Kidney (tissue), 14 donors: ENCODE measurements around the gene ARGLU1. TPM values are rescaled to one million over a fixed set of nuclear protein-coding genes. Genes with fewer than 3 reads are reported as not detected.

Experiments used
- DNase-seq, 5 donors: peaks; one replicate each; pipeline ENCODE4 v3.0.0-alpha.2; 2013 to 2020
- FAIRE-seq: peaks from 2 replicates; lab custom pipeline; 2012; peaks lifted over from hg19 to GRCh38; lab: Jason Lieb, UNC
- H3K27ac ChIP-seq, 2 donors: one replicate each; pipeline ENCODE4 v1.7.0; 2013; ENCODE audit warnings: low read depth in 2 of 2, low read length in 2 of 2, inconsistent platforms in 1 of 2
- H3K27me3 ChIP-seq: one replicate; pipeline ENCODE4 v1.7.1; 2013; ENCODE audit warnings: low read length, inconsistent platforms; ENCODE audit not compliant: control insufficient read depth, insufficient read depth
- H3K36me3 ChIP-seq, 3 donors: one replicate each; pipeline versions ENCODE4 v1.7.0 to v1.7.1; 2013; ENCODE audit warnings: low read length in 3 of 3, control low read depth in 1 of 3, inconsistent platforms in 1 of 3; ENCODE audit not compliant: insufficient read depth in 3 of 3, control insufficient read depth in 2 of 3
- H3K4me1 ChIP-seq, 3 donors: one replicate each; pipeline versions ENCODE4 v1.7.0 to v1.7.1; 2013; ENCODE audit warnings: low read length in 3 of 3, inconsistent platforms in 1 of 3, low read depth in 1 of 3; ENCODE audit not compliant: control insufficient read depth in 2 of 3, insufficient read depth in 2 of 3
- H3K4me3 ChIP-seq, 3 donors: one replicate each; pipeline versions ENCODE4 v1.7.0 to v1.8.1; 2013; ENCODE audit warnings: low read length in 3 of 3, control low read depth in 1 of 3, inconsistent platforms in 1 of 3
- H3K9ac ChIP-seq, 3 donors: one replicate each; pipeline versions ENCODE4 v1.7.0 to v1.7.1; 2013; ENCODE audit warnings: low read length in 3 of 3, control low read depth in 1 of 3, inconsistent platforms in 1 of 3
- H3K9me3 ChIP-seq, 3 donors: one replicate each; pipeline versions ENCODE4 v1.7.0 to v1.7.1; 2013; ENCODE audit warnings: low read length in 3 of 3, control low read depth in 1 of 3, inconsistent platforms in 1 of 3; ENCODE audit not compliant: control insufficient read depth in 2 of 3, insufficient read depth in 1 of 3
- CTCF ChIP-seq: IDR thresholded peaks from 3 replicates; pipeline ENCODE4 v1.5.1; 2012; ENCODE audit warnings: mild to moderate bottlenecking, moderate library complexity, borderline replicate concordance; ENCODE audit not compliant: insufficient read depth; ENCODE audit errors: extremely low read depth
- intact Hi-C: fragments of 100-400 bp; cut with DNase I; formaldehyde crosslinking; loops from one replicate; pipeline ENCODE4 v1.11.1; 2022
- polyA plus RNA-seq: library from polyadenylated mRNA; stranded (reverse); fragments of 350-450 nt; fragmentation: Illumina TruSeq; extraction: RNeasy Lipid Tissue Mini Kit (QIAGEN cat#74804); gene quantifications from one replicate; pipeline ENCODE4 v1.2.3, GENCODE V29; 2014; ENCODE audit warnings: low read depth, low replicate concordance; ENCODE audit not compliant: insufficient read depth
- total RNA-seq: library from RNA; stranded (reverse); fragmentation: NEBNext Ultra II Directional; extraction: Animal tissue kit (Norgen Biotek cat#: 25700); gene quantifications from one replicate; pipeline ENCODE4 v1.2.1, GENCODE V29; 2021
- donor health status: control.
- donor health status: control.
- donor health status: control.
- donor health status: control.
- donor health status: control.
- donor health status: DM: yes; HTN: yes; CAD: no.
- donor health status: Normal renal cell carcinoma (clear cell type).

The ARGLU1 gene
- total and polyA plus RNA-seq, 2 donors from 2014 or later: 39.0 to 86.7 TPM

- FAIRE-seq (peak; percentile 52), DNase-seq (peak in 3 of 5 donors; percentile 46 to 91 (median 84))
- H3K9me3 ChIP-seq: peaks cover 0 to 1% (median 0%) of the 10 kb centered on the region in 3 donors
- no peaks in the 10 kb centered on the region for H3K4me1 ChIP-seq
- peaks cover 0 to 2% (median 0%) of the 10 kb centered on the region in 3 donors for H3K36me3 ChIP-seq
- H3K27ac ChIP-seq: no peak overlapping the region
- H3K4me3 ChIP-seq: no peak overlapping the region
- H3K9ac ChIP-seq: no peak overlapping the region
- intact Hi-C loops: no loop called here
- TF ChIP-seq CTCF: no peak
- H3K27me3 ChIP-seq: no peaks in the 10 kb centered on the region
Observed at GRCh38 chr13:106599875-106600797, 32.2 kb upstream of the ARGLU1 start.

- Histone ChIP-seq H3K4me3 (no peak overlapping the region), H3K27me3 (no peaks in the 10 kb centered on the region), H3K36me3 (peaks cover 0 to 2% (median 0%) of the 10 kb centered on the region in 3 donors), H3K9me3 (peaks cover 0 to 1% (median 0%) of the 10 kb centered on the region in 3 donors), H3K9ac (no peak overlapping the region), H3K27ac (no peak overlapping the region), H3K4me1 (no peaks in the 10 kb centered on the region)
- FAIRE-seq (no peak), DNase-seq (no peak)
- TF ChIP-seq CTCF: no peak
- intact Hi-C loops: no loop called here
Observed at GRCh38 chr13:106597749-106598395, 29.9 kb upstream of the ARGLU1 start.

- H3K27ac ChIP-seq: no peak overlapping the region
- FAIRE-seq: no peak
- peak in 1 of 5 donors; percentile 43 for DNase-seq
- H3K4me1 ChIP-seq: no peaks in the 10 kb centered on the region
- intact Hi-C loops: no loop called here
- no peak overlapping the region for H3K4me3 ChIP-seq
- no peak overlapping the region for H3K9ac ChIP-seq
- H3K36me3 ChIP-seq: peaks cover 0 to 2% (median 0%) of the 10 kb centered on the region in 3 donors
- no peaks in the 10 kb centered on the region for H3K27me3 ChIP-seq
- peaks cover 0 to 1% (median 0%) of the 10 kb centered on the region in 3 donors for H3K9me3 ChIP-seq
- no peak for TF ChIP-seq CTCF
Observed at GRCh38 chr13:106597186-106597585, 29.2 kb upstream of the ARGLU1 start.
